SU-DHL-6 (cell line): ENCODE measurements around the gene GGACT.

Experiments used
- H2AFZ ChIP-seq: fragments of 200-600 bp; sonication (generic); 2 replicates; pipeline ENCODE4 v1.6.1; 2014; ENCODE audit warnings: low read depth, mild to moderate bottlenecking, moderate library complexity, mixed read lengths, antibody characterized with exemption, low read length; ENCODE audit not compliant: severe bottlenecking
- H3F3A ChIP-seq: fragments of 200-600 bp; shearing (Covaris generic); 2 replicates; pipeline ENCODE4 v1.6.0; 2016; ENCODE audit warnings: antibody characterized with exemption, mild to moderate bottlenecking; ENCODE audit not compliant: insufficient read depth
- H3K27ac ChIP-seq: fragments of 200-600 bp; sonication (generic); 2 replicates; pipeline ENCODE4 v1.5.1; 2016; ENCODE audit warnings: low read depth, mild to moderate bottlenecking, low read length, moderate library complexity, mixed read lengths
- H3K27me3 ChIP-seq: fragments of 200-600 bp; sonication (generic), shearing (Covaris generic); 2 replicates; pipeline ENCODE4 v1.6.0; 2014; ENCODE audit warnings: mild to moderate bottlenecking, low read length
- H3K36me3 ChIP-seq: fragments of 200-600 bp; sonication (generic); 2 replicates; pipeline ENCODE4 v1.6.1; 2014; ENCODE audit warnings: mild to moderate bottlenecking, low read length, mixed read lengths
- H3K4me2 ChIP-seq: fragments of 300-600, 200-600 bp; shearing (Covaris generic), sonication (generic); 2 replicates; pipeline ENCODE4 v1.6.0; 2014; ENCODE audit warnings: low read length, low read depth, mild to moderate bottlenecking; ENCODE audit not compliant: poor library complexity, severe bottlenecking
- H3K4me3 ChIP-seq: fragments of 200-600 bp; sonication (generic); 2 replicates; pipeline ENCODE4 v1.5.1; 2014; ENCODE audit warnings: antibody characterized with exemption, low read length, mild to moderate bottlenecking, mixed read lengths; ENCODE audit not compliant: insufficient read depth, poor library complexity, severe bottlenecking
- H3K79me2 ChIP-seq: fragments of 200-600 bp; sonication (generic); 2 replicates; pipeline ENCODE4 v1.6.1; 2014; ENCODE audit warnings: mild to moderate bottlenecking, low read length, moderate library complexity; ENCODE audit not compliant: insufficient read depth
- H3K9ac ChIP-seq: fragments of 200-600 bp; sonication (generic); 2 replicates; pipeline ENCODE4 v1.7.0; 2014; ENCODE audit warnings: mild to moderate bottlenecking, low read length
- H3K9me2 ChIP-seq: fragments of 200-600 bp; sonication (generic); replicated peaks from 2 replicates; pipeline ENCODE4 v1.6.1; 2014; ENCODE audit warnings: low read length; ENCODE audit not compliant: insufficient read depth
- H3K9me3 ChIP-seq: fragments of 200-600 bp; sonication (generic); 2 replicates; pipeline ENCODE4 v1.6.1; 2014; ENCODE audit warnings: low read length, mixed read lengths; ENCODE audit not compliant: insufficient read depth
- H4K20me1 ChIP-seq: fragments of 200-600 bp; sonication (generic); 2 replicates; pipeline ENCODE4 v1.6.1; 2014; ENCODE audit warnings: low read depth, mild to moderate bottlenecking, antibody characterized with exemption, low read length, moderate library complexity, mixed read lengths
- EZH2phosphoT487 ChIP-seq: fragments of 200-600 bp; sonication (generic), shearing (Covaris generic); conservative IDR thresholded peaks from 2 replicates; pipeline ENCODE4 v1.6.1; 2018; ENCODE audit warnings: mild to moderate bottlenecking, antibody characterized with exemption, low read length, moderate library complexity, mixed read lengths
- TF ChIP-seq, protein P1 (sequence below): fragments of 200-600 bp; sonication (generic); IDR thresholded peaks from one replicate; pipeline ENCODE4 v1.5.1; 2017; ENCODE audit warnings: antibody characterized with exemption, mild to moderate bottlenecking, low read length, moderate library complexity; ENCODE audit not compliant: insufficient read depth, poor library complexity, severe bottlenecking

The GGACT gene

DNA sequence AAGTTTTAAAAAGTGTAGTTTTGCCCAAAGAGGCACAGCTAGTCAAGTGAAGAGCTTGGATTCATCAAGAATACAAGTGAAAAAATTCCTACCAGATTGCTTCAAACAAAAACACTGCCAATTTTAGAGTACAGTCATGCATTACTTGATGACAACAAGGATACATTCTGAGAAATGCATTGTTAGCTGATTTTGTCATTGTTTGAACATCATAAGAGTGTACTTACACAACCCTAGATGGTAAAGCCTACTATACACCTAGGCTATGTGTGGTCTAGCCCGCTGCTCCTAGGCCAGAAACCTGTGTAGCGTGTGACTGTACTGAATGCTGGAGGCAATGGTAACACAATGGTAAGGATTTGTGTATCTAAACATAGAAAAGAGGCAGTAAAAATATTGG, 44.9 kb upstream of the GGACT start:
- Histone ChIP-seq H3K9me3 (no peaks in the 10 kb centered on the region), H3K36me3 (peaks cover 10% of the 10 kb centered on the region; the same call in 1 of the 2 replicates), H3K27me3 (no peaks in the 10 kb centered on the region), H3K4me3 (no peak overlapping the region), H3K27ac (no peak overlapping the region), H3K9me2 (no peaks in the 10 kb centered on the region), H4K20me1 (no peaks in the 10 kb centered on the region), H3K79me2 (no peaks in the 10 kb centered on the region), H2AFZ (no peak overlapping the region), H3K4me2 (no peak overlapping the region), H3F3A (no peaks in the 10 kb centered on the region), H3K9ac (no peak overlapping the region)
- TF ChIP-seq, protein P1, sequence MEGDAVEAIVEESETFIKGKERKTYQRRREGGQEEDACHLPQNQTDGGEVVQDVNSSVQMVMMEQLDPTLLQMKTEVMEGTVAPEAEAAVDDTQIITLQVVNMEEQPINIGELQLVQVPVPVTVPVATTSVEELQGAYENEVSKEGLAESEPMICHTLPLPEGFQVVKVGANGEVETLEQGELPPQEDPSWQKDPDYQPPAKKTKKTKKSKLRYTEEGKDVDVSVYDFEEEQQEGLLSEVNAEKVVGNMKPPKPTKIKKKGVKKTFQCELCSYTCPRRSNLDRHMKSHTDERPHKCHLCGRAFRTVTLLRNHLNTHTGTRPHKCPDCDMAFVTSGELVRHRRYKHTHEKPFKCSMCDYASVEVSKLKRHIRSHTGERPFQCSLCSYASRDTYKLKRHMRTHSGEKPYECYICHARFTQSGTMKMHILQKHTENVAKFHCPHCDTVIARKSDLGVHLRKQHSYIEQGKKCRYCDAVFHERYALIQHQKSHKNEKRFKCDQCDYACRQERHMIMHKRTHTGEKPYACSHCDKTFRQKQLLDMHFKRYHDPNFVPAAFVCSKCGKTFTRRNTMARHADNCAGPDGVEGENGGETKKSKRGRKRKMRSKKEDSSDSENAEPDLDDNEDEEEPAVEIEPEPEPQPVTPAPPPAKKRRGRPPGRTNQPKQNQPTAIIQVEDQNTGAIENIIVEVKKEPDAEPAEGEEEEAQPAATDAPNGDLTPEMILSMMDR, result no peak
- TF ChIP-seq EZH2phosphoT487, result no peak

DNA sequence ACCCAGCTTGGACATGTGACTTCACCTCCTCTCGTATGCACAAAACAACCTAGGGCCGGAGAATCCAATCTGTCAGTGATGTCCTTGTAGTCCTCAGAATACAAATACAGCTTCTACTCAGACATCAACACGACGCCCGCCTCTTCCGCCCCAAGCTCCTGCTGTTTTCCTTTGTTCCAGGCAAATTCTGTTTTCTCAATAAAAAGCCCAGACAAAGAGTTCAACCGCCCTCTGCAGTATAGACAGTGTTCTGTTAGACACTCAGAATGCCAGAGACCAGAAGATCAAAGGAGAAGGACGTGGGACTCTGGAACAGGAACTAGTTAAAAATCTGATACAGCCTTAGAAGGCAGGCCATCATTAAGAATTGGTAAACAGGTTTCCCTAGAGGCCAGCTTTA, 42.0 kb upstream of the GGACT start:
- no peak for TF ChIP-seq EZH2phosphoT487
- TF ChIP-seq, protein P1, result no peak
- Histone ChIP-seq H3K9ac (no peak overlapping the region), H3K4me2 (no peak overlapping the region), H3K36me3 (peaks cover 13% of the 10 kb centered on the region; the same call in 1 of the 2 replicates), H3K27me3 (no peaks in the 10 kb centered on the region), H3F3A (no peaks in the 10 kb centered on the region), H3K27ac (no peak overlapping the region), H4K20me1 (no peaks in the 10 kb centered on the region), H3K79me2 (no peaks in the 10 kb centered on the region), H2AFZ (no peak overlapping the region), H3K9me2 (no peaks in the 10 kb centered on the region), H3K4me3 (no peak overlapping the region), H3K9me3 (no peaks in the 10 kb centered on the region)

DNA sequence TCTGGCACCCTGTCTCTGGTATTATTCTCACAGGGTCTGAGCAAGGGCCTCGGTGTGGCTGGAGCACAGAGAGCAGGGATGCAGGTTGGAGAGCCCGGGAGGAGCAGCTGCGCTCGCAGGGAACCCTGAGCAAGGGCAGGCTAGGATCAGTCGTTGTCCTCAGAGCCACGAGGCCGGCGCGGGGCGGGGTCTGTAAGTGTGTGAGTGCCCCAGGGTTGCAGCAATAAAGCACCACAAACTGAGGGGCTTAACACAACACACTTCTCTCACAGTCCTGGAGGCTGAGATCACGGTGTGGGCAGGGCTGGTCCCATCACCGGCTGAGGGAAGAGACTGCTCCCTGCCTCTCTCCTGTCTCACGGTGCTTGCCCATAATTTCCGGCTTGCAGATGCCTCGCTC, 38.5 kb upstream of the GGACT start:
- Histone ChIP-seq H3K9me3 (no peaks in the 10 kb centered on the region), H3K9ac (no peak overlapping the region), H3K9me2 (no peaks in the 10 kb centered on the region), H3K4me2 (no peak overlapping the region), H2AFZ (no peak overlapping the region), H3K4me3 (no peak overlapping the region), H3K27me3 (no peaks in the 10 kb centered on the region), H3K79me2 (no peaks in the 10 kb centered on the region), H3F3A (no peaks in the 10 kb centered on the region), H4K20me1 (no peaks in the 10 kb centered on the region), H3K36me3 (peaks cover 9% of the 10 kb centered on the region; the same call in 1 of the 2 replicates), H3K27ac (no peak overlapping the region)
- no peak for TF ChIP-seq EZH2phosphoT487
- TF ChIP-seq, protein P1, result no peak
